CD4-positive, alpha-beta T cell treated with Interleukin-15 for 1 hour (primary cell): Measurements from ENCODE around the gene LMF2.
"Not testable (repeated sequence)": the region's sequence is repeated elsewhere in the genome, so short reads cannot be mapped to it uniquely, and the experiment has no call there.

ENCODE experiments used
- DNase-seq: peaks from one replicate; pipeline ENCODE4 v3.0.0-alpha.2; 2020

Gene LMF2

DNA sequence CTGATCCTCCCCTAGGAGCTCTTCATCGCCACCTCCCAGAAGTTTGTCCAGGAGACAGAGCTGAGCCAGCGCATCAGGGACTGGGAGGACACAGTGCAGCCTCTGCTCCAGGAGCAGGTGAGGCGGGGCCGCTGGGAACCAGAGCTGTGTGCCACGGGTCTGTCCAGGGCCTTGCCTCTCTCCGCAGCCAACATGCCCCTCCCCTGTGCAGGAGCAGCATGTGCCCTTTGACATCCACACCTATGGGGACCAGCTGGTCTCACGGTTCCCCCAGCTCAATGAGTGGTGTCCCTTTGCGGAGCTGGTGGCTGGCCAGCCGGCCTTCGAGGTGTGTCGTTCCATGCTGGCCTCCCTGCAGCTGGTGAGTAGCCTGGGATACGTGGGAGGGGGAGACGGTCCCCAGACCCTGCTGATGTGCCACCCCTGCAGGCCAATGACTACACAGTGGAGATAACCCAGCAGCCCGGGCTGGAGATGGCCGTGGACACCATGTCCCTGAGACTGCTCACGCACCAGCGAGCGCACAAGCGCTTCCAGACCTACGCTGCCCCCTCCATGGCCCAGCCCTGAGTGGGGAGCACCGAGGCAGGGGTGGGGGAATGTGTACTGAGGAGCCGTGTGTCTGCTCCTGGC lies 15.4 kb upstream of the LMF2 start:
- no peak for DNase-seq

DNA sequence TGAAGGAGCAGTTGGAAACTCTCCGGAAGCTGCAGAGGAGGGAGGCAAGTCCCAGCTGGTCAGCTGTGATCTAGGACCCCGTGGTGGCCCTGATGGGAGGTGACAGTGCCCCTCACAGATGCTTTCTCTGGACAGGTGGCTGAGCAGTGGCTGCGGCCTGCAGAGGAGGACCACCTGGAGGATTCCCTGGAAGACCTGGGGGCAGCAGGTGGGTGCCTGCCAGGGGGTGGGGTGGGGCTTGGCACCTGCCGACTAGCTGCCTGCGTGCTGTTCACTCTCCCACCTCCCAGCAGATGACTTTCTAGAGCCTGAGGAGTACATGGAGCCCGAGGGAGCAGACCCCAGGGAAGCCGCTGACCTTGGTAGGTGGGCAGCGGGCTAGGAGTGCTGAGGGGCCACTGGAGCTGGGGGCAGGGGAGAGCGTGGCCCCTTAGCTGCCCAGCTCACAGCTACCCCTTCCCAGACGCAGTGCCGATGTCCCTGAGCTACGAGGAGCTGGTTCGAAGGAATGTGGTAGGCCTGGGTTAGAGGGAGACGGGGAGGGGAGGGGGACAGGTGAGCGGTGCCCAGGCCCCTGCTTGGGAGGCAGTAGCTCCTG lies 14.8 kb upstream of the LMF2 start:
- no peak for DNase-seq

DNA sequence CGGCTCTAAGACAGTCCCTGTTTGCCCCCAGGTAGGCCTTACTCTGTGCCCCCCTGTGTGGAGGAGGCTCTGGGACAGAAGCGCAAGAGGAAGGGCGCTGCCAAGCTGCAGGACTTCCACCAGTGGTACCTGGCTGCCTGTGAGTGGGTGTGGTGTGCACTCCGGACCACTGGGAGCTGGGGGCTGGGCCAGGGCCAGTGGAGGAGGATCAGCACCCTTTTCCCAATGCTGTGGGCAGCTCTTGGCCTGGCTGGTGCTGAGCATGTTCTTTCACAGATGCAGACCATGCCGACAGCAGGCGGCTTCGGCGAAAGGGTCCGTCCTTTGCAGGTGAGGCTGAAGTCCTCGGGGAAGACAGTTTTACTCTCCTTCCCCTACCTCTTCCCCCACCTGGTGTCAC lies 14.2 kb upstream of the LMF2 start:
- DNase-seq: no peak

DNA sequence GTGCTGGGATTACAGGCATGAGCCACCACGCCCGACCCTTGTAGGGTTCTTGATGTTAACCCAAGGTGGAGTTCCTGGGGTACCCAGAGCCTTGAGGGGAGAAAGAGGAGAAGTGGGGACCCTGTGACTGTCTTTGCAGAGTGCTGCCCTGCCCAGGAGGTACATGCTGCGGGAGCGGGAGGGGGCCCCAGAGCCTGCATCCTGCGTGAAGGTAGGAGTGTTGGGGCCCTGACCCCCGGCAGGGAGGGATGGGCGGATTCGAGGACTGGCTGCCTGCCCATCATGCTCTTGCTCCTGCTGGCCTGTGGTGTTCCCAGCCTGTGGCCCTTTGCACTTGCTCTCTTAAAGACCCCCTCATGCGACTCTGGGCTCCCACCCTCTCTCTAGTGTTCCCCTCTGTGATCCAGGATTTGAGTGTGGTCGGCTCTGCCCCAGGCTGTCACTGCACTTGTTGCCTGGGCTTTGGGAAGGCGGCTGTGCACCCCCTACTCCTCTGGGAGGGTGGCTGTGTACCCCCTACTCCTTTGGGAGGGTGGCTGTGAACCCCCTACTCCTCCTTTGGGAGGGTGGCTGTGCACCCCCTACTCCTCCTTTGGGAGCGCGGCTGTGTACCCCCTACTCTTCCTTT lies 13.4 kb upstream of the LMF2 start:
- DNase-seq: no peak

DNA sequence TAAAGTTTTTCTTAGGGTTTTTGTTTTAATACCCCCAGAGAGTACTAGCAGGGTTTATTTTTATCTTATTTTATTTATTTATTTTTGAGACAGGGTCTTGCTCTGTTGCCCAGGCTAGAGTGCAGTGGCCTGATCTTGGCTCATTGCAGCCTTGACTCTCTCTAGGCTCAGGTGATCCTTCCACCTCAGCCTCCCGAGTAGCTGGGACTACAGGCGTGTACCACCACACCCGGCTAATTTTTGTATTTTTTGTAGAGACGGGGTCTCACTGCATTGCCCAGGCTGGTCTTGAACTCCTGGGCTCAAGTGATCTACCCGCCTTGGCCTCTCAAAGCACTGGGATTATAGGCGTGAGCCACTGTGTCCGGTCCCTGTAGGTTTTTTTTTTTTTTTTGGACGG lies 12.7 kb upstream of the LMF2 start:
- DNase-seq: not testable (repeated sequence)

DNA sequence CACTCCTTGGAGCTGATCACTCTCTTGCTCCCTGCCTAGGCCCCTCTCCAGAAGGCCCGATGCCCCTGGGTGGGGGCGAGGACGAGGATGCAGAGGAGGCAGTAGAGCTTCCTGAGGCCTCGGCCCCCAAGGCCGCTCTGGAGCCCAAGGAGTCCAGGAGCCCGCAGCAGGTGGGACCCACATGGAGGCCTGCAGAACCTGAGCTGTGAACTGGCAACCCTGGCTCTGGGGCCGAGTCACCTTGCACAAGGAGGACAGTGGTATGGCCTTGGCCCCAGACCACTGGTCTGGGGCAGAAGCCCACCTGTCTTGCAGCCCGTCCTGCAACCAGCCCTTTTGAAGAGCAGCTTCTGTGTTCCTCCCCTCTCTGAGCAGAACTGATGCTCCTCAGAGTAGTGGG lies 11.6 kb upstream of the LMF2 start:
- DNase-seq: no peak

DNA sequence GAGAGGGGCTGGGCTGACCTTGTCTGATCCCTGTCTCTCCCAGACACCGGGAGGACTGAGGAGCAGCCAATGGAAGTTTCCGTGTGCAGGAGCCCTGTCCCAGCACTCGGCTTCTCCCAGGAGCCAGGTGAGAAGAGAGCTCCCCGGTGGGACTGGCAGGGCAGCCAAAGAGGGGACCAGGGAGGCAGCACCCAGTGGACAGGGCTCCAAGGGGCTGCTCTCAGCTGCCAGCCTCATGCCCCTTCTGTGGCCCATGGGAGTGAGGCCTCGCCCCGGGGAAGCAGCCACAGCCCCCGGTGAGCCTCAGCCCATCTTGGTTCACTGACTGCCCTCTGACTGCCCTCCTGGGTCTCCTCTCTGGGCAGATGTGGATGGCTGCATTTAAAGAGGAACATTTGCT lies 11.1 kb upstream of the LMF2 start:
- DNase-seq: no peak

DNA sequence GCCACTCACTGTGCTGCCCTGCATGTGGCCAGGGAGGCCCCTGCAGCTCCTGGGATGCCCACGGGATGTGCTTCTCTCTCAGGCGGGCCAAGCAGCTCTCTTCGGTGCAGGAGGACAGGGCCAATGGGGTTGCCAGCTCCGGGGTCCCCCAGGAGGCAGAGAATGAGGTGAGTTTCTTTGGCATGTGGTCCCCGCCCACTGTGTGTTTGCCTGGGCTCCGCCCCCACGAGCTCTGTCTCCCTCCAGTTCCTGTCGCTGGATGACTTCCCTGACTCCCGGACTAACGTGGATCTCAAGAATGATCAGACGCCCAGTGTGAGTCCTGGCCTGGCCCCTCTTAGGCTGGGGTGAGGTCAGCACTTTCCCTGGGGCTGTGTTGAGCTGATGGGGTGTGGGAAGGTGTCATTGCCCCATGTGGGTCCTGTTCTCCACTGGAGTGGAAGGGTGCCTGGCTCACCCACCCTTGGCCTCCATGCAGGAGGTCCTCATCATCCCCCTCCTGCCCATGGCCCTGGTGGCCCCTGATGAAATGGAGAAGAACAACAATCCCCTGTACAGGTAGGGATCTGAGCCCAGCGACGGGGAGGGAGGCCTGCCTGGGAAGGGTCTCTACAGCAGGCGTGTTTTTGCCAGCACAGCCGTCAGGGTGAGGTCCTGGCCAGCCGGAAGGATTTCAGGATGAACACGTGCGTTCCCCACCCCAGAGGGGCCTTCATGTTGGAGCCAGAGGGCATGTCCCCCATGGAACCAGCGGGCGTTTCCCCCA lies 10.2 kb upstream of the LMF2 start:
- no peak for DNase-seq

DNA sequence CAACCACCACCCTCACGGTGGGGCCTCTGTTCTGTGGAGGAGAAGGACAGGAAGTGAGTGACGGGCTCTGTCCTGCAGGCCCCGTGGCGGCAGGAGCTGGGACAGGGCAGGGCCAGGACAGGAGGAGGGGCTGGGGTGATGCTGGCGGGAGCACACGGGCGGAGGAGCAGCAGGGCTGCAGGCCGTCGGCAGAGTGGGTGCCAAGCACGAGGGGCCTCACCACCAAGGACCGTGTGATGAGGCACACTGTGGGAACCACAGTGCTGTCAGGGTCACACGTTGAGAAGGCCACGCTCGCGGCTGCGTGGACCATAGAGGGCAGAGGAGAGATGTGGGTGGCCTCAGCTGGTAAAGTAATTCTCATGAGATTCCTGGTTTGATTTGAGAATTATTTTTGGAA lies 9.4 kb upstream of the LMF2 start:
- no peak for DNase-seq

DNA sequence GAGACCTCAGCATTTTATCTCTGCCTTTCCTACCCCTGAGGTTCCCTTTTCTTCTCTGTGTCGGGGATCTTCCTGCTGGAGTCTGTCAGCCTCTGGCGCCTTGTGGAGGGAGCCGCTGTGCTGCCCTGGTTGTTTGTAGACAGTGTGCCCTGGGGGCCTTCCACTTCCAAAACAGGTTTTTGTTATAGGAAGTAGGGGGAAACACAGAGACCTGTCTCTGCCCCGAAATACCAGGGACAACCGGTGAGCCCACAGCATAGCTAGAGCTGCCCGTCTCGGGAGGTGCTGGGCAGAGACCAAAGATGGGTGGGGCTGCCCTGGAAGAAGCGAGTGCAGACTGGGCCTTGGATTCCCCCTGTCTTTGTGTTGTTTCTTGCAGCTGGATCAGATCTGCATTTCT lies 8.6 kb upstream of the LMF2 start:
- DNase-seq: no peak

DNA sequence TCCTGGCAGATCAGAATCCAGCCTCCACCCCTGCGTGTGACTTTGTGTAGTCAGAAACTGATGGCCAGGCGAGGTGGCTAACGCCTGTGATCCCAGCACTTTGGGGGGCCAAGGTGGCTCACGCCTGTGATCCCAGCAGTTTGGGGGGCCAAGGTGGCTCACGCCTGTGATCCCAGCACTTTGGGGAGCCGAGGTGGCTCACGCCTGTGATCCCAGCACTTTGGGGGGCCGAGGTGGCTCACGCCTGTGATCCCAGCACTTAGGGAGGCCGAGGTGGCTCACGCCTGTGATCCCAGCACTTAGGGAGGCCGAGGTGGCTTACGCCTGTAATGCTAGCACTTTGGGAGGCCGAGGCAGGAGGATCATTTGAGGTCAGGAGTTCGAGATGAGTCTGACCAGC lies 5.7 kb upstream of the LMF2 start:
- no peak for DNase-seq

DNA sequence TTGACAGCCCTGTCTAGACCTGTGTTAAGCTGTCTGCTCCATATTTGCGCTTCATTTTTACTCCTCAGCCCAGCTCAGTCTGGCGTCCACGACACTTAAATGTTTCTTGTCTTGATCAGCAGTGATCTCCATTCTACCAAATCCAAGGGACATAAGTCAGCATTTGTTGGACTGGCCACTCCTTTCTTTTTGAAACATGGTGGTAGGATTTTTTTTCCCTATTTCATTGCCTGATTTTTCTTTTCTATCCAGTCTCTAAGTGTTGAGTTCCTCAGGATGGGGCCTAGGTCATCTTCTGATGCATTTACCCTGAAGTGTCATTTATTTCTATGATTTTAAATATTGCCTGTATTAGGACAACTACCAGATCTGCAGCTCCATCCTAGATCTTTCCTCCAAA lies 1.4 kb upstream of the LMF2 start:
- no peak for DNase-seq

DNA sequence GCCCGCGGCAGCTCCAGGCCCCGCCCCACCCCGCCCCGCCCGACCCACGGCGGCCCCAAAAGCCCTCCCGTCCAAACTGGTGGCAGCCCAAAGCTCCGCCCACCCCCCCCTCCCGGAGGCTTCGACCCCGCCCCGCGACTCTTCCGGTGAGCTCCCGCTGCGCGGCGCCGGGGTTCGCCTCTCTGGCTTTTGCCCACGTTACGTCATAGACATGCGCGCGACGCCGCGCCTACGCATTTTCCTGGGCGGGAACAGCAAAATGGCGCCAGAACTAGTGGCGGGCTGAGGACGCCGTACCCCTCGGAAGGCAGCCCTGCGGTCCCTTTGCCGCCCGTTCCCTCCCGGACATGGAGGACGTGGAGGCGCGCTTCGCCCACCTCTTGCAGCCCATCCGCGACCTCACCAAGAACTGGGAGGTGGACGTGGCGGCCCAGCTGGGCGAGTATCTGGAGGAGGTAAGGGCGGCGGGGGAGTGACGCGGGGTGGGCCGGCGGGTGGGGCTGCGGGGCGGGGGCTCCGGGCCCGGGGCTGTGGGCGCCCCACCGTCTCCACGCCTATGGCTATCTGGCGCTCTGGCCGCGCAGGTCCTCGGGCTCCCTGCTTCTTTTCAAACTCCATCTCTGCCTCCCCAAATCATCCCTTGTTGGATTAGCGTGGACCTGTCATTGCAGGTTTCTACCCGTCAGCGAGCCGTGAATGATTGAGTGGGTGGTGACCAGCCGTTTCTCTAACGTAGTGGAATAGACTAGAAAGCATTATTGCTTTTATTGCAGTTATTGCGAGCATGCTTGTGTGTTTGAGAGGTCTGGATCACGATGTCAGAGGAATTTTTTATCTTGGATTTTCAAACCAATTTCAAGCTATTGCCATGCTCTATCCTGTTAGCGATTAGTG lies 736 bp upstream of the LMF2 start, which contains the start of gene NCAPH2:
Gene NCAPH2 (plus strand): TSS at position 234 of the 894 bp plus-strand sequence. CDS start 114 bp downstream, at position 348.
- DNase-seq: peak; percentile 97

DNA sequence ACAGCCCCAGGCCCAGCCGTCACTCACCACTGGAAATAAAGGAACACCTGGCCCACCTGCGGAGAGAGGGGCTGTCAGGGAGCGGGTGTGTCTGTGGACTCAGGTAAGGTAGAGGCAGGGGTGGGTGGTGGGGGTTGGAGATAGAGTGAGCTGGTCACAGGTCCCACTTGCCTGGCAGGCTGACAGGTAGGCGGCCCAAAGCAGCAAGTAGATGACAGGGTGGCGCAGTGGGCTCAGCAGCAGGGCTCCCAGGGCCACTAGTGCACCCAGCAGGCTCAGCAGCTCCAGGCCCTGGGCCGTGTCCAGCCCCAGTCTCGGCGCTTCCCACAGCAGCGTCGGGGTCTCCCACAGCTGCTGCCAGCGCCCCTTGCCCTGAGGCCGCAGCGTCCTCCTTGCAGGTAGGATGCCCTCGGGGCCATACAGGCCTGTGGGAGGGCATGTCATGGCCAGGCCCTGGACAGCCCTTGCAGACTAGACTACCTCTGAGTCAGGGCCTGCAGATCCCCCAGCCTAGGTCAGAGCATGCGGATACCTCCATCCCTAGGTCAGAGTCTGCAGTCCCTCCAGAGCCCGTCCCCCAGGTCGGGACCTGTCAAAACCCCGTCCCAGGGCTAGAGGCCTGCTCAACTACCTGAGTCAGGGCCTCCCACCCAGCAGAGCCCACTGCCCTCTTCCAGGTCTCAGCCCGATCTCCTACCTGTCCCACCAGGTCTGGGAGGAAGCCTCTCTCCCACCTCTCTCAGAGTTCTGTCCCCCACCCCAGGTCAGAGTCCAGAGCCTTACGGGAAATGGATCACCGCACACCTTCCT lies 686 bp downstream of the LMF2 start:
- DNase-seq: no peak

DNA sequence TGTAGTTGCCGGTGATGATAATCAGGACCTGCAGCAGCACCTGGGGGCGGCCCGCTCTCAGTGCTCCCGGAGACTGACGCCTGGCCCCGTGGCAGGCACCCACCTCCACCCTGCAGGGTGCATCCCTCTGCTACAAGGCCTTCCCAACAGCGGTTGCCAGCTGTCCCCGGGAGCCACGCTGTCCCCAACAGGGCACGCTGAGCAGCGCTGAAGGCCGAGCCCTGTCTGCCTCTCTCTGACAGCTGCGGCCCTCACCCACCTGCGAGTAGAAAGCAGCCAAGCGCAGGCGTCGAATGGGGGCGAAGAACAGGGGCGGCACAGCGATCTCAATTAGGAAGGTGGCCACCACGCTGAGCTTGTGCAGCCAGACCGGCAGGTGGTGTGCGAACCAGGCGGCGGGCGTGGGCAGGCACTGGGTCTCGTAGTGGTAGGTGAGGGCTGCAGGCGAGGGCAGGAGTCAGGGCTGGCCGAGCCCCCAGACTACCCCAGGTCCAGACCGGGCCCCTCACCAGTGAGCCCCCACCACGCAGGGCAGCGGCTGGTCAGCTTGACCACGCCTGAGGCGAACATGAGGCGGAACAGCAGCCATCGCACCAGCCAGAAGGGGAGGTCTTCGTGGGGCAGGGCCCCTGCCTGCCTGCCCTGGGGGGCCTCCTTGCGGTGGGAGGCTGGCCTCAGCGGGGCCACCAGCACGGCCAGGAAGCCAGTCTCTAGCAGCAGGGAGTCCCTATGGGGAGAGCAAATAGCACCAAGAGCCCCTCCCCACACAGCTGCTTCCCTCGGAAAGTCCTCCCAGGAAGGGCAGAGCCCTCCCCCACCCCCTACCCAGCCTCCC lies 1.5 kb downstream of the LMF2 start:
- DNase-seq: no peak

DNA sequence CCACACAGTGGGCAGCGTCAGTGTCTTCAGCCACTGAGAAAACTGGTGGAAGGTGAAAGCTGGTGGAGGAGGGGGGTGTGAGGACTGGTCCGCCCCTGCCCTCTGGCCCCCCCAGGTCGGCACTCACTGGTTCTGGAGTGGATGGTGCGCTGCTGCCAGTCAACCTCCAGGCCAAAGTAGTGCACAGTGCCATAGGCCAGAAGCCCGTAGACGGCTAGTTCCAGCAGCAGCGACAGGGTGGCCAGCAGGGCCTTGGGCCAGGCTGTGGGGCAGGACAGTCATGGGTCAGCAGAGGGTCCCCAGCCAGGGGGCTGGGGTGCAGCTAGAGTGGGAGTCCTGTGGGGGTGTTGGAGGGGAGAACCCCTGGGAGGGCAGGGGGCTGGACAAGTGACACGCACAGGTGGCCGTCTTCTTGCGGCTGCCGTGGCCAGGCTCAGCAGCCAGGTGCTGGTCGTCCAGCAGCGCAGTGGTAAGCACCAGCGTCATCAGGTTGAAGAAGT lies 2.2 kb downstream of the LMF2 start:
- DNase-seq: no peak

DNA sequence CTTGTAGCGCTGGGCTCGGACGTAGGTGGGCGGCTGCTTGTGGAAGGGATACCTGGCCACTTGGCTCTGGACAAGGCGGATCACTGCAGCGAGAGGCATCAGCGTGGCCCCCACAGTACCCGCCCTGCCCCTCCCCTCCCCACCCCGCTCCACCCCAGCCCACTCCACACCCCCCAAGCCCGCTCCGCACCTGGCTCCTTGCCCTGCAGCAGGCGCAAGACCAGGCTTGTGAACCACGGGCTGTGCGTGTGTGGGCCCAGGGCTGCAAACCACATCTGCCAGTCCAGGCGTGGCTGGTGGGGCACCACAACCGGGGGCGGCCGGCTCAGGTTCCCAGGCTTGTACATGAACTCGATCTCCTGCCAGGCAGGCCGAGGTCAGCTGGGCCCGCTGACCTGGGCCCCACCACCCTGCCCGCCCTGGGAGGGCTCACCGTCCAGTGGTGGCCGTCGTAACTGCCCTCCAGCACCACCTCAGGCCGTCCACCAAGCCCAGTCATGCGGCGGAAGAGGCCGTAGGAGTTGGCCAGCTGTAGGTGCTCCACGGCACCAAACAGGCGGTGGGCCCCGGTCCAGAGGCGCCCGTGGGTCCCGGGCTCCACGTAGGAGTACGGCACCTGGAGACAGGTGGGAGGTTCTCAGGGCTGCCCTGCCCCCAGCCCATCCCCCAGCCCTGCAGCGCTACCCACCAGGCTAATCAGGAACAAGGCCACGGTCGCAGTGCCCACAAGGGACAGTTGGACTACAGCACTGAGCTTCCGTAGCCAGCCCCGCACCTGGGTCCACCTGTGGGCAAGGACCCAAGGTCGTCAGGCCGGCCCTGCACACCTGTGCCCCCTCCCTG lies 2.9 kb downstream of the LMF2 start:
- DNase-seq: no peak

DNA sequence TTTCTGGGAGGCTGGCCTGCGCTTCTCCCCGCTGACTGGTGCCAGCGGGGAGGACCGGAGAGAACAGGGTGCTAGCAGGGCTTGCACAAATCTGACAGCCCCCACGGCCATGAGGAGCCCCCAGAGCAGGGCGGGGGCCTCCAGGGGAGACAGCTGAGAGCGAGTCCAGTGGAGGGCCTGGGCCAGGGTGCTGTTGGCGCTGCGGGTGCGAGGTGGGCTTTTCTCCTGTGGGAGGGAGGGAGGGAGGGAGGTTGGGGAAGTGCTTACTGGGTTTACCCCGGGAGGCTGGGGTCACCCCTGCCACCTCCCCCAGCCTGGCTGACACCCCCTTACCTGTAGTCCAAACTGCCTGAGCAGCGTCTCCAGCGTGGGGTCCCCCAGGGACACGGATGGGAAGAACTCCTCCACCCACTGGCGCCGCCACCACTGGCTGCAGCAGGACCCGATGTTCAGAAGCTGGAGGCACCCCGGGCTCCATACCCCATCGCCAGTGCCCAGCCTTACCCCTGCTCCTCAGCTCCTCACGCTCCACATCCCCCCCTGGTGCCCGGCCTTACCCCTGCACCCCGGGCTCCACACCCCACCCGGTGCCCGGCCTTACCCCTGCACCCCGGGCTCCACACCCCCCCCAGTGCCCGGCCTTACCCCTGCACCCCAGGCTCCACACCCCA lies 3.9 kb downstream of the LMF2 start:
- DNase-seq: no peak
